ENCODE measurements around the gene SLC25A13.

DNA sequence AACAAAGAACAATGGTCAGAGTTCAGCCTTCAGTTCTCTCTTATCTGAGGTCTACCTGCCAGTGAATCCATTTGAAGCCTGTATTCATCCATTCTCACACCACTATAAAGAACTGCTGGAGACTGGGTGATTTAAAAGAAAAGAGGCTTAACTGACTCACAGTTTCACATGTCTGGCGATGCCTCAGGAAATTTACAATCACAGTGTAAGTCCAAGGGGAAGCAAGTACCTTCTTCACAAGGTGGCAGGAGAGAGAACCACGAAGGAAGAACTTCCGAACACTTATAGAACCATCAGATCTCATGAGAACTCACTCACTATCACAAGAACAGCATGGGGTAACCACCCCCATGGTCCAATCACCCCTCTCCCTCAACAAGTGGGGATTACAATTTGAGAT is 33.0 kb upstream of the SLC25A13 start:
- TF ChIP-seq CTCF (IDR thresholded peaks at IDR 0.05; ENCODE audit: low read depth, low read length) (no peak), MYC (IDR thresholded peaks at IDR 0.05; ENCODE audit: low read depth, low read length) (no peak), POLR2A (IDR thresholded peaks at IDR 0.05; ENCODE audit: extremely low read depth, insufficient read length) (no peak)
- TF ChIP-seq, protein P1, sequence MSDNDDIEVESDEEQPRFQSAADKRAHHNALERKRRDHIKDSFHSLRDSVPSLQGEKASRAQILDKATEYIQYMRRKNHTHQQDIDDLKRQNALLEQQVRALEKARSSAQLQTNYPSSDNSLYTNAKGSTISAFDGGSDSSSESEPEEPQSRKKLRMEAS (IDR thresholded peaks at IDR 0.05; ENCODE audit: low read depth, low read length), result no peak
